ENCODE results near the gene KIF13A.

- TF ChIP-seq CTCF (IDR thresholded peaks at IDR 0.05) (no peak), POLR2A (IDR thresholded peaks at IDR 0.05) (no peak), POLR2AphosphoS5 (IDR thresholded peaks at IDR 0.05) (no peak)
Measured at GRCh38 chr6:17899491-17899890, 87.9 kb downstream of the KIF13A start.

Data from breast epithelium (tissue), 3 donors.